LNCaP clone FGC (cell line): Measurements from ENCODE around the gene KCNJ6.

Experiments
- DNase-seq: peaks from one replicate; pipeline ENCODE4 v3.0.0-alpha.2; 2011; ENCODE audit warnings: low read depth
- H3K4me3 ChIP-seq: 2 replicates; pipeline ENCODE4 v1.5.1; 2011; ENCODE audit warnings: mild to moderate bottlenecking, low read depth, low read length, control low read depth
- CTCF ChIP-seq: IDR thresholded peaks from 2 replicates; pipeline ENCODE4 v1.5.1; 2012; ENCODE audit warnings: mild to moderate bottlenecking; ENCODE audit not compliant: control insufficient read depth, insufficient read depth; ENCODE audit errors: extremely low read depth

Gene KCNJ6

GRCh38 chr21:37800057-37800455, 116.2 kb downstream of the KCNJ6 start:
- DNase-seq, result no peak
- H3K4me3 ChIP-seq, result no peak overlapping the region
- TF ChIP-seq CTCF, result no peak

GRCh38 chr21:37799211-37800056, 116.8 kb downstream of the KCNJ6 start:
- no peak for DNase-seq
- no peak overlapping the region for H3K4me3 ChIP-seq
- no peak for TF ChIP-seq CTCF

GRCh38 chr21:37797403-37797802, 118.9 kb downstream of the KCNJ6 start:
- no peak overlapping the region for H3K4me3 ChIP-seq
- no peak for TF ChIP-seq CTCF

GRCh38 chr21:37796011-37796410, 120.2 kb downstream of the KCNJ6 start:
- TF ChIP-seq CTCF, result no peak
- DNase-seq, result no peak
- H3K4me3 ChIP-seq, result no peak overlapping the region

More at GRCh38 chr21:37797403-37797802, 118.9 kb downstream of the KCNJ6 start:
- DNase-seq, result no peak

- no peak for TF ChIP-seq CTCF
- no peak for DNase-seq
Observed at GRCh38 chr21:37793660-37794059, 122.6 kb downstream of the KCNJ6 start.

GRCh38 chr21:37792046-37792445, 124.2 kb downstream of the KCNJ6 start:
- TF ChIP-seq CTCF, result no peak
- no peak overlapping the region for H3K4me3 ChIP-seq
- DNase-seq, result no peak

More at GRCh38 chr21:37793660-37794059, 122.6 kb downstream of the KCNJ6 start:
- H3K4me3 ChIP-seq, result no peak overlapping the region

GRCh38 chr21:37790905-37791304, 125.4 kb downstream of the KCNJ6 start:
- no peak overlapping the region for H3K4me3 ChIP-seq
- no peak for TF ChIP-seq CTCF
- DNase-seq, result no peak
